ENCODE results near the gene RNF2. TPM values are rescaled to one million over a fixed set of nuclear protein-coding genes. Genes with fewer than 3 reads are reported as not detected.

Gene RNF2
- total RNA-seq, 1 donor from 2014 or later, result 15.7 TPM

- H3K9me3 ChIP-seq, result peaks cover 7% of the 10 kb centered on the region
- intact Hi-C loops (cut with DNase I), result no loop called here
- no peak overlapping the region for H3K27ac ChIP-seq
- H3K4me3 ChIP-seq, result no peak overlapping the region
- no peaks in the 10 kb centered on the region for H3K36me3 ChIP-seq
- H3K27me3 ChIP-seq, result no peaks in the 10 kb centered on the region
- no peak for TF ChIP-seq POLR2AphosphoS5 (IDR thresholded peaks at IDR 0.05; ENCODE audit: insufficient read depth in 1 of 2, low read depth in 1 of 2)
- TF ChIP-seq, protein P1, sequence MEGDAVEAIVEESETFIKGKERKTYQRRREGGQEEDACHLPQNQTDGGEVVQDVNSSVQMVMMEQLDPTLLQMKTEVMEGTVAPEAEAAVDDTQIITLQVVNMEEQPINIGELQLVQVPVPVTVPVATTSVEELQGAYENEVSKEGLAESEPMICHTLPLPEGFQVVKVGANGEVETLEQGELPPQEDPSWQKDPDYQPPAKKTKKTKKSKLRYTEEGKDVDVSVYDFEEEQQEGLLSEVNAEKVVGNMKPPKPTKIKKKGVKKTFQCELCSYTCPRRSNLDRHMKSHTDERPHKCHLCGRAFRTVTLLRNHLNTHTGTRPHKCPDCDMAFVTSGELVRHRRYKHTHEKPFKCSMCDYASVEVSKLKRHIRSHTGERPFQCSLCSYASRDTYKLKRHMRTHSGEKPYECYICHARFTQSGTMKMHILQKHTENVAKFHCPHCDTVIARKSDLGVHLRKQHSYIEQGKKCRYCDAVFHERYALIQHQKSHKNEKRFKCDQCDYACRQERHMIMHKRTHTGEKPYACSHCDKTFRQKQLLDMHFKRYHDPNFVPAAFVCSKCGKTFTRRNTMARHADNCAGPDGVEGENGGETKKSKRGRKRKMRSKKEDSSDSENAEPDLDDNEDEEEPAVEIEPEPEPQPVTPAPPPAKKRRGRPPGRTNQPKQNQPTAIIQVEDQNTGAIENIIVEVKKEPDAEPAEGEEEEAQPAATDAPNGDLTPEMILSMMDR (IDR thresholded peaks at IDR 0.05), result no peak
- no peak for TF ChIP-seq POLR2A (IDR thresholded peaks at IDR 0.05)
- DNase-seq (ENCODE audit: extremely low spot score in 2 of 2), result no peak
- no peaks in the 10 kb centered on the region for H3K4me1 ChIP-seq
Observed at GRCh38 chr1:185112356-185112755, 67.0 kb downstream of the RNF2 start.

- H3K27ac ChIP-seq, result no peak overlapping the region
- intact Hi-C loops (cut with DNase I), result no loop called here
- DNase-seq (ENCODE audit: extremely low spot score in 2 of 2), result no peak
- H3K4me3 ChIP-seq, result no peak overlapping the region
- H3K36me3 ChIP-seq, result peaks cover 4 to 60% of the 10 kb centered on the region in 2 donors
- H3K27me3 ChIP-seq, result no peaks in the 10 kb centered on the region
- H3K9me3 ChIP-seq, result no peaks in the 10 kb centered on the region
- H3K4me1 ChIP-seq, result no peaks in the 10 kb centered on the region
- TF ChIP-seq, protein P1 (IDR thresholded peaks at IDR 0.05), result no peak
- no peak for TF ChIP-seq POLR2A (IDR thresholded peaks at IDR 0.05)
Observed at GRCh38 chr1:185129708-185130107, 84.3 kb downstream of the RNF2 start.

DNA sequence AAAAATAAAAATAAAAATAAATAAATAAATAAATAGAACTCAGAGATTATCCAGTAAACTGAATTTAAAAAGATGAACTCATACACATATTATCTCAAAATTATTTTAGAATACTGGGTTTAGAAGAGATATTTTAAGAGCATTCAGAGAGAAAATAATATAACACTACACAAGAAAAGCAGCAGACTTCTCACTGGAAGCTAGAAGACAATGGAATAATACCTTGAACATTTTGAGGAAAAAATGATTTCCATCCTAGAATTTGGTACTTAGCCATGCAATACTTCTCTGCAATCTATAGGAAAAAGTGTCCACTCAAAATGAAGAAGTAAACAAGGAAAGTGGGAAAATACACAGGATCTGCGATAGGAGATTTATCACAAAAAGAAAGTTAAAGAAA, 87.2 kb downstream of the RNF2 start:
- Histone ChIP-seq H3K9me3 (no peaks in the 10 kb centered on the region), H3K27me3 (no peaks in the 10 kb centered on the region), H3K27ac (no peak overlapping the region), H3K4me3 (no peak overlapping the region), H3K36me3 (peaks cover 4 to 48% of the 10 kb centered on the region in 2 donors), H3K4me1 (no peaks in the 10 kb centered on the region)
- intact Hi-C loops (cut with DNase I), result no loop called here
- no peak for DNase-seq (ENCODE audit: extremely low spot score in 2 of 2)
- no peak for TF ChIP-seq POLR2A (IDR thresholded peaks at IDR 0.05)
- TF ChIP-seq, protein P1 (IDR thresholded peaks at IDR 0.05), result no peak
- no peak for TF ChIP-seq POLR2AphosphoS5 (IDR thresholded peaks at IDR 0.05; ENCODE audit: insufficient read depth in 1 of 2, low read depth in 1 of 2)

- H3K36me3 ChIP-seq, result peaks cover 0 to 39% of the 10 kb centered on the region in 2 donors
- TF ChIP-seq POLR2AphosphoS5 (IDR thresholded peaks at IDR 0.05; ENCODE audit: insufficient read depth in 1 of 2, low read depth in 1 of 2), result no peak
- TF ChIP-seq, protein P1 (IDR thresholded peaks at IDR 0.05), result no peak
- TF ChIP-seq POLR2A (IDR thresholded peaks at IDR 0.05), result no peak
- no peaks in the 10 kb centered on the region for H3K4me1 ChIP-seq
- H3K27me3 ChIP-seq, result no peaks in the 10 kb centered on the region
- intact Hi-C loops (cut with DNase I), result no loop called here
- no peak overlapping the region for H3K27ac ChIP-seq
- no peak for DNase-seq (ENCODE audit: extremely low spot score in 2 of 2)
- H3K9me3 ChIP-seq, result no peaks in the 10 kb centered on the region
- no peak overlapping the region for H3K4me3 ChIP-seq
Observed at GRCh38 chr1:185137896-185138545, 92.7 kb downstream of the RNF2 start.

DNA sequence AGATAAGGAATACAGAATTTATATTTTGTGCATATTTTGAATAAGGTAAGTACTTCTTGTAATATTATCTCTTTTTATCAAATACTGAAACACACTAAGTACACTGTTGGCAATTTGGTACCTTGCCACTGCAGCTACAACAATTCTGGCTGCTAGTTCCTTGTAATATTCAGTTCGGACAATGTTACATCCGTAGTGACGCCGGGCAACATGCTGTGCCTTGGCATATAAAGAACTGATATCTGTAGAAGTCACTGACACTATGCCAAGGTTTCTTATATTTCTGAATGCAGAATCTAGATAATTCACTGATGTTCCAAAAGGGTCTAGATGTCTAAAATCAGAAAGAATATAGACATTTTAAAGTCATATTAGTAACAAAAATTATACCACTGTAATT, 93.9 kb downstream of the RNF2 start:
- Histone ChIP-seq H3K9me3 (no peaks in the 10 kb centered on the region), H3K27ac (no peak overlapping the region), H3K27me3 (no peaks in the 10 kb centered on the region), H3K36me3 (peaks cover 3 to 37% of the 10 kb centered on the region in 2 donors), H3K4me3 (no peak overlapping the region), H3K4me1 (no peaks in the 10 kb centered on the region)
- TF ChIP-seq POLR2A (IDR thresholded peaks at IDR 0.05) (no peak), POLR2AphosphoS5 (IDR thresholded peaks at IDR 0.05; ENCODE audit: insufficient read depth in 1 of 2, low read depth in 1 of 2) (no peak)
- TF ChIP-seq, protein P1 (IDR thresholded peaks at IDR 0.05), result no peak
- intact Hi-C loops (cut with DNase I), result no loop called here
- DNase-seq (ENCODE audit: extremely low spot score in 2 of 2), result no peak
